HepG2 (cell line): ENCODE results near the gene HMGN4. TPM values are rescaled to one million over a fixed set of nuclear protein-coding genes. Genes with fewer than 3 reads are reported as not detected.
A peak's percentile ranks its signal among the peaks of the same experiment; 100 is the strongest.

ENCODE experiments used
- CBX2 ChIP-seq, 2 experiments: fragments of 200-600 bp in 1 of 2; sonication (generic); formaldehyde crosslinking in 1 of 2; IDR thresholded peaks; 2 replicates each; pipeline versions ENCODE4 v1.7.0 to v1.8.1; 2018 to 2022; ENCODE audit warnings: low read depth in 2 of 2, low read length in 1 of 2, mild to moderate bottlenecking in 1 of 2, missing genetic modification reagents in 1 of 2
- E2F5 ChIP-seq: sonication (generic); formaldehyde crosslinking; conservative IDR thresholded peaks from 2 replicates; pipeline ENCODE4 v1.4.0; 2020; ENCODE audit warnings: missing genetic modification reagents
- GATA4 ChIP-seq: sonication (generic); IDR thresholded peaks from 2 replicates; pipeline ENCODE4 v1.6.1; 2016; ENCODE audit warnings: antibody characterized with exemption, low read depth, borderline replicate concordance
- GZF1 ChIP-seq: sonication (generic); formaldehyde crosslinking; IDR thresholded peaks from 2 replicates; pipeline ENCODE4 v1.5.1; 2020; ENCODE audit warnings: mild to moderate bottlenecking, missing genetic modification reagents
- HBP1 ChIP-seq: IDR thresholded peaks from 2 replicates; pipeline ENCODE4 v1.6.1; 2016; ENCODE audit warnings: low read depth, control low read depth
- HNF4G ChIP-seq, 2 experiments: sonication (generic) in 1 of 2; formaldehyde crosslinking in 1 of 2; IDR thresholded peaks; 2 replicates each; pipeline versions ENCODE4 v1.4.0 to v1.6.1; 2011 to 2020; ENCODE audit warnings: borderline replicate concordance in 2 of 2, low read depth in 2 of 2, mild to moderate bottlenecking in 2 of 2, low read length in 1 of 2, missing genetic modification reagents in 1 of 2, moderate library complexity in 1 of 2
- HNRNPL ChIP-seq: fragments of 200-400 bp; formaldehyde crosslinking; IDR thresholded peaks from 2 replicates; pipeline ENCODE4 v1.6.1; 2017; ENCODE audit warnings: mild to moderate bottlenecking, low read depth, low read length
- HNRNPLL ChIP-seq: fragments of 200-400 bp; formaldehyde crosslinking; IDR thresholded peaks from 2 replicates; pipeline ENCODE4 v1.6.1; 2017; ENCODE audit warnings: mild to moderate bottlenecking, low read depth, low read length; ENCODE audit not compliant: poor library complexity, severe bottlenecking
- KLF9 ChIP-seq: IDR thresholded peaks from 2 replicates; pipeline ENCODE4 v1.6.1; 2016; ENCODE audit warnings: low read depth
- MATR3 ChIP-seq: sonication (generic); formaldehyde crosslinking; IDR thresholded peaks from 2 replicates; pipeline ENCODE4 v1.4.0; 2020; ENCODE audit warnings: missing genetic modification reagents
- MLX ChIP-seq: IDR thresholded peaks from 2 replicates; pipeline ENCODE4 v1.6.1; 2016
- PBX2 ChIP-seq: IDR thresholded peaks from 2 replicates; pipeline ENCODE4 v1.6.1; 2016; ENCODE audit warnings: control low read depth
- PHF20 ChIP-seq: sonication (generic); formaldehyde crosslinking; IDR thresholded peaks from 2 replicates; pipeline ENCODE4 v1.5.0; 2020; ENCODE audit warnings: mild to moderate bottlenecking, missing genetic modification reagents
- RBAK ChIP-seq: sonication (generic); formaldehyde crosslinking; IDR thresholded peaks from 2 replicates; pipeline ENCODE4 v1.5.1; 2020; ENCODE audit warnings: mild to moderate bottlenecking, missing genetic modification reagents
- TEAD2 ChIP-seq: sonication (generic); formaldehyde crosslinking; IDR thresholded peaks from 2 replicates; pipeline ENCODE4 v1.9.0; 2021; ENCODE audit warnings: missing genetic modification reagents
- TEAD3 ChIP-seq: optimal IDR thresholded peaks from 2 replicates; pipeline ENCODE3; 2016; ENCODE audit warnings: borderline replicate concordance
- TEF ChIP-seq: sonication (generic); formaldehyde crosslinking; IDR thresholded peaks from 2 replicates; pipeline ENCODE4 v1.5.0; 2020; ENCODE audit warnings: missing genetic modification reagents
- TP53 ChIP-seq: sonication (generic); formaldehyde crosslinking; conservative IDR thresholded peaks from 2 replicates; pipeline ENCODE4 v1.4.0; 2020; ENCODE audit warnings: missing genetic modification reagents
- ZBTB8A ChIP-seq: sonication (generic); formaldehyde crosslinking; IDR thresholded peaks from 2 replicates; pipeline ENCODE4 v1.4.0; 2020; ENCODE audit warnings: mild to moderate bottlenecking, low read depth, missing genetic modification reagents, borderline replicate concordance
- ZFP36 ChIP-seq: fragments of 150-350 bp; IDR thresholded peaks from 2 replicates; pipeline ENCODE4 v1.6.1; 2018; ENCODE audit warnings: borderline replicate concordance, low read length, low read depth; ENCODE audit not compliant: partially characterized antibody
- ZNF33B ChIP-seq: sonication (generic); formaldehyde crosslinking; IDR thresholded peaks from 2 replicates; pipeline ENCODE4 v1.5.1; 2020; ENCODE audit warnings: mild to moderate bottlenecking, missing genetic modification reagents
- ZNF432 ChIP-seq: sonication (generic); formaldehyde crosslinking; IDR thresholded peaks from 2 replicates; pipeline ENCODE4 v1.5.0; 2020; ENCODE audit warnings: missing genetic modification reagents, mild to moderate bottlenecking, borderline replicate concordance
- ZNF484 ChIP-seq: sonication (generic); formaldehyde crosslinking; IDR thresholded peaks from 2 replicates; pipeline ENCODE4 v1.5.1; 2020; ENCODE audit warnings: mild to moderate bottlenecking, low read depth, missing genetic modification reagents, borderline replicate concordance
- ZNF780A ChIP-seq: sonication (generic); formaldehyde crosslinking; IDR thresholded peaks from 2 replicates; pipeline ENCODE4 v1.8.0; 2022; ENCODE audit warnings: mild to moderate bottlenecking, missing genetic modification reagents, moderate library complexity
- polyA plus RNA-seq, 8 experiments: library from polyadenylated mRNA; depleted of rRNA in 3 of 8; stranded (reverse) in 7 of 8; unstranded in 1 of 8; fragments of >200 nt; fragmentation: Illumina TruSeq in 4 of 8; extraction: Trizol in 4 of 8; gene quantifications; 2 replicates each; pipeline versions ENCODE4 v1.2.1 to v1.2.3, GENCODE V29; 2011 to 2016; ENCODE audit warnings: low read depth in 4 of 8, missing spikeins in 1 of 8, mixed read lengths in 1 of 8; ENCODE audit not compliant: insufficient read depth in 1 of 8
- total RNA-seq, 5 experiments: library from RNA; depleted of rRNA; stranded (reverse); fragments of >200 nt; fragmentation: Illumina TruSeq; extraction: Trizol; gene quantifications; 2 replicates each; pipeline ENCODE4 v1.2.3, GENCODE V29; 2016; ENCODE audit warnings: low read depth in 1 of 5

Gene HMGN4
- total and polyA plus RNA-seq, 2 of the 13 experiments (the other 11 are each of a cell fraction or from before 2014, with no cell fraction given): 39.9 to 52.1 TPM

- TF ChIP-seq HNRNPLL: peak; percentile 57
- peak; percentile 7 for TF ChIP-seq TEAD3 (CRISPR knock-in tag)
- 0 out of 2 replicates have a peak, but pooled peaks have one; percentile 8 for TF ChIP-seq ZNF780A (CRISPR knock-in tag)
- TF ChIP-seq HNF4G (IDR thresholded peaks at IDR 0.05; ENCODE audit: borderline replicate concordance, low read depth, low read length): no peak
- no peak for TF ChIP-seq HNF4G (CRISPR knock-in tag; IDR thresholded peaks at IDR 0.05; ENCODE audit: borderline replicate concordance, low read depth)
- no peak; the same call in 1 of the 2 replicates for TF ChIP-seq PHF20 (CRISPR knock-in tag)
- TF ChIP-seq ZFP36: no peak
- no peak; the same call in 1 of the 2 replicates for TF ChIP-seq ZBTB8A (CRISPR knock-in tag)
- 0 out of 2 replicates have a peak, but pooled peaks have one; percentile 61 for TF ChIP-seq TEF (CRISPR knock-in tag)
- TF ChIP-seq TEAD2: no peak
- no peak; the same call in 1 of the 2 replicates for TF ChIP-seq ZNF33B
- no peak for TF ChIP-seq PBX2 (CRISPR knock-in tag)
- no peak for TF ChIP-seq MLX (CRISPR knock-in tag)
- TF ChIP-seq RBAK (CRISPR knock-in tag): no peak
- no peak for TF ChIP-seq ZNF432 (CRISPR knock-in tag)
- TF ChIP-seq GATA4: 0 out of 2 replicates have a peak, but pooled peaks have one; percentile 22
- no peak for TF ChIP-seq E2F5 (CRISPR knock-in tag)
- no peak for TF ChIP-seq ZNF484
- 0 out of 2 replicates have a peak, but pooled peaks have one; percentile 36 for TF ChIP-seq TP53
- no peak for TF ChIP-seq HBP1
- peak; percentile 34; the same call in 1 of the 2 replicates for TF ChIP-seq GZF1 (CRISPR knock-in tag)
- no peak for TF ChIP-seq MATR3 (CRISPR knock-in tag)
- no peak for TF ChIP-seq CBX2 (IDR thresholded peaks at IDR 0.05; ENCODE audit: low read depth, low read length)
- TF ChIP-seq CBX2 (CRISPR knock-in tag; IDR thresholded peaks at IDR 0.05; ENCODE audit: low read depth): no peak
- TF ChIP-seq KLF9 (CRISPR knock-in tag): no peak; the same call in none of the 2 replicates
- TF ChIP-seq HNRNPL: no peak
These were observed 15.7 kb downstream of the HMGN4 start (continued) for GRCh38 chr6:26553635-26554446.
